GM19035 (cell line): ENCODE data around the gene CLPX.
"Not testable (repeated sequence)": the region's sequence is repeated elsewhere in the genome, so short reads cannot be mapped to it uniquely, and the experiment has no call there.

Source experiments
- ATAC-seq: cut with Tn5 transposase; IDR thresholded peaks from one replicate; pipeline ENCODE4 v1.9.1; 2021; ENCODE audit not compliant: unreplicated experiment

CLPX gene

DNA sequence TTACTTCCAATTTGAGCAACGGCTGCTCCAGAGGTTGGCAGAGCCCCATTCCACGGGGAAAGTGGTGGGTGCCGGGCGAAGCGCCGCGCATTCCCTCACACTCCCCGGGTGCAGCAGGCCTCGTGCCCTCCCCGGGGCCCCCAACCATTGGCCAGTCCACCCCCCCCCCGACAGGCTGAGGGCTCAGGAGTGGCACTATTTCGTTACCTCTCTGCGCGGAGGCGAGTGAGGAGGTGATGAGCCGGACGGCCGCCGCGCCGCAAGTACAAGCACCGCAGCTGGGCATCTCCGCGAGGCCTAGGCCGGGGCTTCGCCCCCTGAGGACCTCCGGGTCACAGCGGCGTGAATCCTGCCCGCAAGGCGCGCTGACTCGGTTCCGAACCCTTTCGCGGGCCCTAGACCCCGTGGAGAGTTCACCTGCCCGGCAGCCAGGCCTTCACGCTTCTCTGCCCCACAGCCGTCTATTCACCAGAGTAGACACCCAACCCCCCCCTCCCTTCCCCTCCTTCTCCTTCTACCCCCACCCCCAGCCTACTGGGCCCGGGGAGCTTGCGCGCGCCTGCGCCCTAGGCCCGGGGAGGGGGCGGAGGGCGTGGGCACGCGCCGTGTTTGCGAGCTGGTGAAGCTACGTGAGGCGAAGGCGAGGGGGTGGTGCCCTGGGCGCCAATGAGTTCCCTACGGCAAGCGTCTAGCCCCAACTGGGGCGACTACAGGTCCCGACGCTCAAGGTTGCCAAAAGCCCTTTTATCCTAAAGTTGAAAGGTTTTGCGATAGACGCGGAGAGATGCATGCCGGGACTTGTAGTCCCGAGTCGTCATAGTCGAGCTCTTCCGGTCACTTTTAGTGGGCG, at the start of gene CLPX:
Gene CLPX (minus strand): TSS at position 475 of the 850 bp plus-strand sequence. CDS start 189 bp downstream, at position 286.
- peak; percentile 77 for ATAC-seq

- no peak for ATAC-seq
Measured at GRCh38 chr15:65233696-65234095, 48.6 kb upstream of the CLPX start.

- no peak for ATAC-seq
Measured at GRCh38 chr15:65232520-65232919, 47.4 kb upstream of the CLPX start.

DNA sequence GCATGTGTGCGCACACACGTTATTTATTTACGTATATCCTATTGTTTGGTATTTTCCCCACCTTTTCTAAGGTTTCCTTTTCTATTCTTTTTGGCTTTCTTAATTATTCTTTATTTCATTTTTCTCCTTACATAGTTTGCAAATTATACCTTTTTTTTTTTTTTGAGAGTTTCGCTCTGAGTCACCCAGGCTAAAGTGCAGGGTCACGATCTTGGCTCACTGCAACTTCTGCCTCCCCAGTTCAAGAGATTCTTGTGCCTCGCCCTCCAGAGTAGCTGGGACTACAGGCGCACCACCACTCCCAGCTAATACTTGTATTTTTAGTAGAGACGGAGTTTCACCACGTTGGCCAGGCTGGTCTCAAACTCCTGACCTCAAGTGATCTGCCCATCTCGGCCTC, 46.2 kb upstream of the CLPX start:
- ATAC-seq = no peak

DNA sequence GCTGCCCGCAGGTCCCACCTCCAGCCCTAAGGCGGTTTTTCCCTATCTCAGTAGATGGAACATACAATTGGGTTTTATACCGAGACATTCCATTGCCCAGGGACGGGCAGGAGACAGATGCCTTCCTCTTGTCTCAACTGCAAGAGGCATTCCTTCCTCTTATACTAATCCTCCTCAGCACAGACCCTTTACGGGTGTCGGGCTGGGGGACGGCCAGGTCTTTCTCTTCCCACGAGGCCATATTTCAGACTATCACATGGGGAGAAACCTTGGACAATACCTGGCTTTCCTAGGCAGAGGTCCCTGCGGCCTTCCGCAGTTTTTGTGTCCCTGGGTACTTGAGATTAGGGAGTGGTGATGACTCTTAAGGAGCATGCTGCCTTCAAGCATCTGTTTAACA, 41.8 kb upstream of the CLPX start:
- not testable (repeated sequence) for ATAC-seq

GRCh38 chr15:65226221-65226620, 41.1 kb upstream of the CLPX start:
- ATAC-seq = no peak

GRCh38 chr15:65223996-65224395, 38.9 kb upstream of the CLPX start:
- ATAC-seq = no peak

GRCh38 chr15:65222891-65223290, 37.7 kb upstream of the CLPX start:
- ATAC-seq = no peak

DNA sequence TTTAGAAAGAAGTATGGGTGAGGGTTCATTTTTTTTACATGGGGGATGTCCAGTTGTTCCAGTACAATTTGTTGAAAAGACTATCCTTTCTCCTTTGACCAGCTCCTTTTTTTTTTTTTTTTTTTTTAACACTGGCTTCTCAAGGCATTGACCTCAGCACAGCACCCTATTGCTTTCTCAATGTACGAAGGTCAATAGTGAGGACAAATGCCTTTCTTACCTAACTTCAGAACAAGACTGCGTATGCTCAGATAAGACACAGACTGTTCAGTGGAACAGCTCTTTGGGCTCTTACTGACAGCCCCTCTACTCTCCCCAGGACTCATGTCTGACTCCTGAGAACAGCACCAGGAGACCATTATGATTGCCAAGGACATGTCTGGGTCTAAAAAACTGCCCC, 36.6 kb upstream of the CLPX start:
- ATAC-seq = no peak

- no peak for ATAC-seq
Measured at GRCh38 chr15:65219137-65219536, 34.0 kb upstream of the CLPX start.

- ATAC-seq = no peak
Measured at GRCh38 chr15:65217526-65218482, 32.7 kb upstream of the CLPX start.

DNA sequence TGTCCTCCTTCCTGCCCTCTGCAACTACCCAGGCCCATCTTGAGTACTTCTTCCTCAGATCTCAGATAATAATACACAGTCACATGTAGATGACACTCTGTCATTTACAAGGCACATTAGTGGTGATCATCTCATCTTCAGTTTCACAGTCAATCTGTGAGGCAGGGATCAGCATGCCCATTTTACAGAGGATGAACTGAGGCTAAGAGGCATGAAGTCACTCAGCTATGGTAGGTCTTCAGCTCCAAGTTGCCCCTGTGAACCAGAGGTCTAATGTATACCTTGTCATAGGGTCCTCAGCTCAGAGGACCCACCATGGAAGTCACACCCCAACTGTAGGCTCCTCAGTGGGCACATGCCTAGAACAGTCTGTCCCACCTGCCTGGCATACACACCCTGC, 30.4 kb upstream of the CLPX start:
- ATAC-seq = no peak

- ATAC-seq = no peak
Measured at GRCh38 chr15:65214010-65214409, 28.9 kb upstream of the CLPX start.

DNA sequence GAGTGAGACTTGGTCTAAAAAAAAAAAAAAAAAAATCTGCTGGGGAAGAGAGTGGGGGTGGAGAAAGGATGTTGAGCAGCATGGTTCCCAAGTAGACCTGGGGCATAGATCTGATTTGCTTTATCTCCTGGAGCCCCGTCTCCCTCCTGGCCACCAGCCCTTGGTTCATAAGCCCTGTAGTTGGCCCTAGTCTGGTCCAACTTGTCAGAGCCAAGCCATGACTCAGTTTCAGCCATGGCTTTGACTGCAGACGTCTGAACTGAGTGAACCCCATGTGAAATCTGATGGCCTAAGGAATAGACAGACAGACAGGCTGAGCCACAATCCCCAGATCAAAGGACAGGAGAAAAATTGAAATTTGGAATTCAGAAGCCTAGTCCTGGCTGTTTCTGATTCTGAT, 28.1 kb upstream of the CLPX start:
- ATAC-seq = no peak

DNA sequence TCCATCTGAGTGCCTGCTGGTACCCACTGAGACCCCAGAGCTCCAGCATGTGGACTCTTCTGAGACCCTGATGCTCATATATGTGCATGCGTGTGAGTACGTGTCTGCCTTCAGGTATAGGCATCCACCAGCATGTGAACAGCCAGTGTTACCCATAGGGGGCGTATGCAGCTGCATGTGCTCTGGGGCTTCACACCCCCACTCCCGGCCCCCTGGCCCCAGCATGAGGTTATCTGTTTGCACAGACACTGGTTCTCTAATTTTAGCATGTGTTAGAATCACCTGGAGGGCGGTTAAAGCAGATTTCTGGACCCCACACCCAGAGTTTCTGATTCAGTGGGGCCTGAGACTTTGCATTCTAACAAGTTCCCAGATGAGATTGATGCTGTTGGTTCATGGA, 27.0 kb upstream of the CLPX start:
- no peak for ATAC-seq

GRCh38 chr15:65211482-65211982, 26.4 kb upstream of the CLPX start:
- ATAC-seq = no peak

DNA sequence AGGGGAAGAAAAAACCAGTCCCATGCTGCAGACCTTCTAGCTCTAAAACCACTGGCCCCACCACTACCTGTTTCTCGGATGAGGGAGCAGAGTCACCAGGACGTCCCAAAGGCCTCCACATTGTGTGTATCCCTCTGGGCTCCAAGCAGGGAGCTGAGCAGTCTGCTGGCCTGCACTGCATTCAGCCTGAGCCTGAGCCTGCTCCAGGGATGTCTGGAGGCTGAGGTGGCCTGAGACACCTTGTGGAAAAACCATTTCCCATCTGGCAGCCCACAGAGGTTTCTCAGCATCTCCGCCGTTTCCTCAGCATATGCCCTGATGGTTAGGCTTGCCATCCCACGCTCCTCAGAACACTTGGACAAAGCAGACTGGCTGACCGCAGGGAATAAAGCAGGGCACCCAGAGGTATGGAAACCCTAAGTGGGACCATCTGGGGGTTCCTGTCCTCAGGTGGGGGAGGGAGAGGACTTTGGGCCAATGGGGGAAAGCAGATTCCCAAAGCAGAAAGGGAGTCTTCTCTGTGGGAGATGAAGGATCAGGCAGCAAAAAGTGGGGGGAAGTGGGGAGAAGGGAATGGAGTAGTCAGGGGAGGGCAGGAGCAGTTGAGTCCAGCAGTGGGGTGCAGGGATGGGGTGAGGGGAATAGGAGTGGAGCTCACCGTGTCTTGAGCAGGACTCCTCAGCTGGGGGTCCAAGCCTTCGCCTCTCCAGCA, 25.8 kb upstream of the CLPX start, which contains the start of gene CILP:
Gene CILP (minus strand): TSS at position 704 of the 712 bp plus-strand sequence. CDS start 1,718 bp downstream, outside the sequence.
- ATAC-seq = no peak

GRCh38 chr15:65209701-65210643, 24.8 kb upstream of the CLPX start:
- ATAC-seq = no peak

- ATAC-seq = no peak
Measured at GRCh38 chr15:65208647-65209046, 23.5 kb upstream of the CLPX start.
